IMR-90 (cell line): ENCODE data around the gene NOXO1. TPM values are rescaled to one million over a fixed set of nuclear protein-coding genes. Genes with fewer than 3 reads are reported as not detected.
A peak's percentile ranks its signal among the peaks of the same experiment; 100 is the strongest.

Source experiments
- ATAC-seq: fragments of 200-7000 bp; cut with Tn5 transposase; 2 replicates; pipeline ENCODE4 v1.9.1; 2020; ENCODE audit warnings: low read depth, mild to moderate bottlenecking, moderate library complexity
- BruUV-seq: library from RNA; stranded (reverse); fragments of 400-500 nt; replicated peaks from 2 replicates; lab custom pipeline; 2021; lab: Mats Ljungman, UMichigan
- CTCF ChIA-PET: fragments of 300-600 bp; formaldehyde crosslinking; extraction: SDS; loops from one replicate; lab custom pipeline; 2021; ENCODE audit warnings: antibody characterized with exemption; lab: Yijun Ruan, JAX
- POLR2A ChIA-PET: fragments of 300-600 bp; sonication (Branson Sonifier 250); formaldehyde crosslinking; loops from one replicate; lab custom pipeline; 2022; ENCODE audit warnings: antibody characterized with exemption; ENCODE audit not compliant: unreplicated experiment; lab: Charles Lee
- DNase-seq: peaks from one replicate; pipeline ENCODE4 v3.0.0; 2013
- H2AFZ ChIP-seq: replicated peaks from 2 replicates; pipeline ENCODE3; 2013; ENCODE audit warnings: low read length, mild to moderate bottlenecking; ENCODE audit not compliant: poor library complexity
- H2AK5ac ChIP-seq: 2 replicates; pipeline ENCODE4 v1.6.1; 2013; ENCODE audit warnings: low read depth, low read length, inconsistent platforms
- H2AK9ac ChIP-seq: replicated peaks from 2 replicates; pipeline ENCODE3; 2013; ENCODE audit warnings: mild to moderate bottlenecking, low read depth, low read length, moderate library complexity; ENCODE audit not compliant: poor library complexity
- H2BK120ac ChIP-seq: 2 replicates; pipeline ENCODE4 v1.6.1; 2013; ENCODE audit warnings: low read depth, low read length, inconsistent platforms
- H2BK15ac ChIP-seq: 3 replicates; pipeline ENCODE4 v1.6.1; 2013; ENCODE audit warnings: low read depth, low read length, inconsistent platforms
- H2BK20ac ChIP-seq: 2 replicates; pipeline ENCODE4 v1.6.1; 2013; ENCODE audit warnings: low read depth, mild to moderate bottlenecking, inconsistent platforms, low read length, moderate library complexity
- H2BK5ac ChIP-seq: 2 replicates; pipeline ENCODE4 v1.6.1; 2013; ENCODE audit warnings: mild to moderate bottlenecking, low read depth, low read length, inconsistent platforms; ENCODE audit not compliant: poor library complexity, severe bottlenecking
- H3K14ac ChIP-seq: replicated peaks from 2 replicates; pipeline ENCODE4 v1.6.1; 2013; ENCODE audit warnings: low read depth, low read length, inconsistent platforms
- H3K18ac ChIP-seq: 2 replicates; pipeline ENCODE4 v1.6.1; 2013; ENCODE audit warnings: low read depth, low read length, control low read depth
- H3K23ac ChIP-seq: 2 replicates; pipeline ENCODE4 v1.6.1; 2013; ENCODE audit warnings: low read depth, low read length, inconsistent platforms
- H3K27ac ChIP-seq: 2 replicates; pipeline ENCODE4 v1.5.1; 2013; ENCODE audit warnings: mild to moderate bottlenecking, control low read depth, low read length; ENCODE audit not compliant: insufficient read depth
- H3K27me3 ChIP-seq: 2 replicates; pipeline ENCODE4 v1.6.1; 2013; ENCODE audit warnings: low read length; ENCODE audit not compliant: control insufficient read depth, insufficient read depth
- H3K36me3 ChIP-seq: 2 replicates; pipeline ENCODE4 v1.6.1; 2013; ENCODE audit warnings: low read length, mixed read lengths; ENCODE audit not compliant: control insufficient read depth, insufficient read depth
- H3K4ac ChIP-seq: 2 replicates; pipeline ENCODE4 v1.6.1; 2013; ENCODE audit warnings: low read depth, low read length, inconsistent platforms
- H3K4me1 ChIP-seq: 2 replicates; pipeline ENCODE4 v1.6.1; 2013; ENCODE audit warnings: low read length, mixed read lengths; ENCODE audit not compliant: control insufficient read depth, insufficient read depth
- H3K4me2 ChIP-seq: 2 replicates; pipeline ENCODE4 v1.6.1; 2013; ENCODE audit warnings: low read depth, mild to moderate bottlenecking, control low read depth, low read length, moderate library complexity
- H3K4me3 ChIP-seq: 2 replicates; pipeline ENCODE4 v1.5.1; 2013; ENCODE audit warnings: low read depth, mild to moderate bottlenecking, control low read depth, low read length, moderate library complexity; ENCODE audit not compliant: insufficient read depth
- H3K56ac ChIP-seq: 2 replicates; pipeline ENCODE4 v1.6.1; 2013; ENCODE audit warnings: low read length, inconsistent platforms; ENCODE audit not compliant: insufficient read depth; ENCODE audit errors: extremely low read depth
- H3K79me1 ChIP-seq, 2 experiments: 2 replicates each; pipeline ENCODE4 v1.6.1; 2013; ENCODE audit warnings: low read length in 2 of 2, inconsistent platforms in 1 of 2, low read depth in 1 of 2
- H3K9ac ChIP-seq: 2 replicates; pipeline ENCODE4 v1.6.1; 2013; ENCODE audit warnings: low read depth, low read length, control low read depth
- H3K9me1 ChIP-seq: 2 replicates; pipeline ENCODE4 v1.6.1; 2013; ENCODE audit warnings: low read length, inconsistent platforms; ENCODE audit not compliant: insufficient read depth
- H3K9me3 ChIP-seq: 2 replicates; pipeline ENCODE4 v1.6.1; 2013; ENCODE audit warnings: low read length; ENCODE audit not compliant: control insufficient read depth, insufficient read depth
- H4K20me1 ChIP-seq: 2 replicates; pipeline ENCODE4 v1.6.1; 2013; ENCODE audit warnings: low read length, inconsistent platforms; ENCODE audit not compliant: insufficient read depth
- H4K5ac ChIP-seq: 2 replicates; pipeline ENCODE4 v1.6.1; 2013; ENCODE audit warnings: mild to moderate bottlenecking, low read depth, low read length, control low read depth
- H4K8ac ChIP-seq, 2 experiments: 2 replicates each; pipeline ENCODE4 v1.6.1; 2013; ENCODE audit warnings: low read depth in 2 of 2, low read length in 2 of 2, control low read depth in 1 of 2, inconsistent platforms in 1 of 2
- H4K91ac ChIP-seq: 2 replicates; pipeline ENCODE4 v1.6.1; 2013; ENCODE audit warnings: low read depth, low read length, inconsistent platforms; ENCODE audit not compliant: insufficient read depth
- CHD1 ChIP-seq: IDR thresholded peaks from 2 replicates; pipeline ENCODE4 v1.6.1; 2012; ENCODE audit warnings: low read depth, low read length, improper control_type of control experiment
- FOS ChIP-seq: fragments of 150-350 bp; IDR thresholded peaks from 2 replicates; pipeline ENCODE4 v1.6.1; 2016; ENCODE audit warnings: low read depth, low read length
- MXI1 ChIP-seq: IDR thresholded peaks from 2 replicates; pipeline ENCODE4 v1.6.1; 2012; ENCODE audit warnings: low read depth, mild to moderate bottlenecking, low read length, moderate library complexity, borderline replicate concordance
- POLR2A ChIP-seq: IDR thresholded peaks from 2 replicates; pipeline ENCODE4 v1.6.1; 2012; ENCODE audit warnings: mild to moderate bottlenecking, low read depth, low read length
- RCOR1 ChIP-seq: IDR thresholded peaks from 2 replicates; pipeline ENCODE4 v1.6.1; 2012; ENCODE audit warnings: mild to moderate bottlenecking, low read length, improper control_type of control experiment; ENCODE audit not compliant: insufficient replicate concordance
- WGBS, 2 experiments: methylation state at CpG; one replicate each; pipeline versions ENCODE4 v1.1.5 to v1.1.7; 2013; ENCODE audit warnings: missing lambda C conversion rate in 2 of 2; ENCODE audit not compliant: insufficient read length in 1 of 2; ENCODE audit errors: extremely low coverage in 2 of 2; 5-methylcytosine and 5-hydroxymethylcytosine counted together
- dilution Hi-C: fragments of 300-500 bp; cut with HindIII; formaldehyde crosslinking; loops from one replicate; pipeline ENCODE4 v1.14.3; 2018; ENCODE audit warnings: low sequenced_read_pairs; ENCODE audit not compliant: unreplicated experiment
- in situ Hi-C: fragments of 300-500 bp; cut with MboI; formaldehyde crosslinking; loops from 3 replicates; pipeline ENCODE4 v1.14.3; 2019; ENCODE audit warnings: low sequenced_read_pairs, inconsistent platforms, mixed read lengths
- intact Hi-C: fragments of 100-400 bp; cut with micrococcal nuclease; formaldehyde crosslinking; loops from 2 replicates; pipeline ENCODE4 v1.10.0; 2022
- polyA plus RNA-seq, 3 experiments: library from polyadenylated mRNA; depleted of rRNA; stranded (reverse); fragments of >200 nt; gene quantifications; 2 replicates each; pipeline ENCODE4 v1.2.3, GENCODE V29; 2012; ENCODE audit warnings: low replicate concordance in 1 of 3
- total RNA-seq: library from RNA; depleted of rRNA; stranded (reverse); fragments of >200 nt; gene quantifications from 2 replicates; pipeline ENCODE4 v1.2.3, GENCODE V29; 2012
- TF ChIP-seq, protein P1 (sequence below): fragments of 150-350 bp; IDR thresholded peaks from 2 replicates; pipeline ENCODE4 v1.6.1; 2017; ENCODE audit warnings: mild to moderate bottlenecking, antibody characterized with exemption, low read length, low read depth

The NOXO1 gene
- total and polyA plus RNA-seq, 2 of the 4 experiments (the other 2 are of a cell fraction), result 0.56 TPM; not detected in 1

DNA sequence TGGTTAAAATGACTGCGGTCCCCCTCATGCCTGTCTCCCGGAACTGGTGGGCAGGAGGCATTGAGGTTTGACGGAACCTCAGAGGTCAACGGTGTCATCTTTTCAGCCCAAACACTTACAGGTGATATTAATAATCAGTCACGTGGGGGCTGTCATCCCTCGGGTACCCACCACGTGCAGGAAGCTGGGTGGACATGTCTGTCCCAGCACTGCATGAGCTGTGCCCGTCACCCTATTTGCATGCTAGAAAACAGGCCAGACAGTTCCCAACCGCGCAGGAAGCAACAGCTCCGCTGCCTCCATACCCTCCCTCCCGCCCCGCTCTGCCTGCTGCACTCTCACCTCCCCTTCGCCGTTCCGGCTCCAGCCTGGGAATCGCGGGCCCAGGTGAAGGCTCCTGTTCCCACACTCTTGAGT lies 9.9 kb upstream of the NOXO1 start:
- Histone ChIP-seq H3K4me2 (no peak overlapping the region), H4K8ac (no peak overlapping the region), H3K79me1 (peaks cover 5 to 23% of the 10 kb centered on the region in 2 experiments; a peak in 3 of 4 replicates), H4K5ac (no peak overlapping the region), H2BK20ac (no peak overlapping the region), H3K9ac (no peak overlapping the region), H2BK120ac (no peak overlapping the region), H3K27ac (no peak overlapping the region), H2BK15ac (no peak overlapping the region), H3K36me3 (peaks cover 9% of the 10 kb centered on the region), H4K91ac (no peak overlapping the region), H2AK5ac (peak overlapping the region; percentile 34; the same call in 1 of the 2 replicates), H4K20me1 (no peaks in the 10 kb centered on the region), H3K4me1 (peaks cover 14% of the 10 kb centered on the region), H2AK9ac (peak overlapping the region; percentile 88), H3K27me3 (peaks cover 17% of the 10 kb centered on the region), H3K9me3 (peaks cover 2% of the 10 kb centered on the region; the same call in 1 of the 2 replicates), H3K23ac (no peak overlapping the region), H2AFZ (peak overlapping the region; percentile 44), H3K9me1 (peaks cover 19% of the 10 kb centered on the region), H3K14ac (no peak overlapping the region), H2BK5ac (no peak overlapping the region), H3K18ac (no peak overlapping the region), H3K4ac (no peak overlapping the region), H3K56ac (no peak overlapping the region), H3K4me3 (no peak overlapping the region)
- no peak for ATAC-seq
- dilution Hi-C loops, result no loop called here
- in situ Hi-C loops, result no loop called here
- DNase-seq, result no peak
- intact Hi-C loops, result no loop called here
- no peak for TF ChIP-seq RCOR1
- TF ChIP-seq, protein P1, sequence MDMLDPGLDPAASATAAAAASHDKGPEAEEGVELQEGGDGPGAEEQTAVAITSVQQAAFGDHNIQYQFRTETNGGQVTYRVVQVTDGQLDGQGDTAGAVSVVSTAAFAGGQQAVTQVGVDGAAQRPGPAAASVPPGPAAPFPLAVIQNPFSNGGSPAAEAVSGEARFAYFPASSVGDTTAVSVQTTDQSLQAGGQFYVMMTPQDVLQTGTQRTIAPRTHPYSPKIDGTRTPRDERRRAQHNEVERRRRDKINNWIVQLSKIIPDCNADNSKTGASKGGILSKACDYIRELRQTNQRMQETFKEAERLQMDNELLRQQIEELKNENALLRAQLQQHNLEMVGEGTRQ, result no peak
- no peak for TF ChIP-seq POLR2A
- TF ChIP-seq CHD1, result no peak
- no peak for TF ChIP-seq FOS
- no peak for TF ChIP-seq MXI1
- no TSS peak for BruUV-seq
- CTCF ChIA-PET, result interaction anchor here (1.1 kb wide), 1 partner anchor 12 kb away, joined by 3 read pairs; no protein-coding TSS in a partner anchor
- WGBS, 2 experiments, result 31% methylated on average over 4 of the region's 18 CpGs; no CpG with 5 or more reads in 1 of the 2 experiments
- POLR2A ChIA-PET, result no interaction called here
